Mucosa of rectum (tissue), 2 donors: Measurements from ENCODE around the gene RFK.

Experiments
- H3K27ac ChIP-seq, 2 donors: one replicate each; pipeline ENCODE4 v1.7.0; 2013; ENCODE audit warnings: inconsistent platforms in 2 of 2, low read depth in 2 of 2, low read length in 2 of 2
- H3K27me3 ChIP-seq, 2 donors: one replicate each; pipeline ENCODE4 v1.7.0; 2013; ENCODE audit warnings: low read length in 2 of 2; ENCODE audit not compliant: control insufficient read depth in 2 of 2, insufficient read depth in 2 of 2
- H3K36me3 ChIP-seq, 2 donors: one replicate each; pipeline ENCODE4 v1.7.0; 2013; ENCODE audit warnings: low read length in 2 of 2; ENCODE audit not compliant: control insufficient read depth in 2 of 2, insufficient read depth in 2 of 2
- H3K4me1 ChIP-seq, 2 donors: one replicate each; pipeline ENCODE4 v1.7.0; 2013; ENCODE audit warnings: low read length in 2 of 2, mild to moderate bottlenecking in 1 of 2; ENCODE audit not compliant: control insufficient read depth in 2 of 2, insufficient read depth in 2 of 2
- H3K4me3 ChIP-seq, 2 donors: one replicate each; pipeline ENCODE4 v1.7.0; 2013; ENCODE audit warnings: low read length in 2 of 2
- H3K9ac ChIP-seq, 2 donors: one replicate each; pipeline ENCODE4 v1.7.0; 2013; ENCODE audit warnings: low read length in 2 of 2, low read depth in 1 of 2, mild to moderate bottlenecking in 1 of 2
- H3K9me3 ChIP-seq, 2 donors: one replicate each; pipeline ENCODE4 v1.7.0; 2013; ENCODE audit warnings: low read length in 2 of 2; ENCODE audit not compliant: control insufficient read depth in 2 of 2
- donor health status: healthy.
- donor health status: Normal muscosa, but diverticular disease.

RFK gene

GRCh38 chr9:76359365-76359764, 34.9 kb downstream of the RFK start:
- H3K9ac ChIP-seq, result no peak overlapping the region
- no peak overlapping the region for H3K4me3 ChIP-seq
- H3K36me3 ChIP-seq, result peaks cover 0 to 3% of the 10 kb centered on the region in 2 donors
- no peaks in the 10 kb centered on the region for H3K27me3 ChIP-seq
- no peak overlapping the region for H3K27ac ChIP-seq
- peaks cover 2 to 7% of the 10 kb centered on the region in 2 donors for H3K4me1 ChIP-seq
- no peaks in the 10 kb centered on the region for H3K9me3 ChIP-seq

- Histone ChIP-seq H3K4me3 (no peak overlapping the region), H3K9me3 (no peaks in the 10 kb centered on the region), H3K27ac (no peak overlapping the region), H3K36me3 (peaks cover 4 to 6% of the 10 kb centered on the region in 2 donors), H3K9ac (no peak overlapping the region), H3K27me3 (no peaks in the 10 kb centered on the region), H3K4me1 (peaks cover 2 to 6% of the 10 kb centered on the region in 2 donors)
Measured at GRCh38 chr9:76358628-76359280, 35.5 kb downstream of the RFK start.

- no peaks in the 10 kb centered on the region for H3K27me3 ChIP-seq
- H3K4me3 ChIP-seq, result no peak overlapping the region
- peaks cover 4 to 6% of the 10 kb centered on the region in 2 donors for H3K36me3 ChIP-seq
- H3K9me3 ChIP-seq, result no peaks in the 10 kb centered on the region
- no peaks in the 10 kb centered on the region for H3K4me1 ChIP-seq
- no peak overlapping the region for H3K27ac ChIP-seq
- no peak overlapping the region for H3K9ac ChIP-seq
Measured at GRCh38 chr9:76357555-76357954, 36.7 kb downstream of the RFK start.

GRCh38 chr9:76355886-76356285, 38.3 kb downstream of the RFK start:
- Histone ChIP-seq H3K9me3 (no peaks in the 10 kb centered on the region), H3K36me3 (peaks cover 4 to 6% of the 10 kb centered on the region in 2 donors), H3K4me3 (no peak overlapping the region), H3K27me3 (no peaks in the 10 kb centered on the region), H3K27ac (no peak overlapping the region), H3K4me1 (no peaks in the 10 kb centered on the region), H3K9ac (no peak overlapping the region)

GRCh38 chr9:76354221-76354620, 40.0 kb downstream of the RFK start:
- Histone ChIP-seq H3K9me3 (no peaks in the 10 kb centered on the region), H3K27ac (no peak overlapping the region), H3K9ac (no peak overlapping the region), H3K4me1 (no peaks in the 10 kb centered on the region), H3K36me3 (peaks cover 4 to 6% of the 10 kb centered on the region in 2 donors), H3K27me3 (no peaks in the 10 kb centered on the region), H3K4me3 (no peak overlapping the region)

- Histone ChIP-seq H3K9me3 (no peaks in the 10 kb centered on the region), H3K9ac (no peak overlapping the region), H3K27me3 (no peaks in the 10 kb centered on the region), H3K4me3 (no peak overlapping the region), H3K27ac (no peak overlapping the region), H3K4me1 (no peaks in the 10 kb centered on the region), H3K36me3 (peaks cover 3 to 4% of the 10 kb centered on the region in 2 donors)
Measured at GRCh38 chr9:76353280-76353679, 40.9 kb downstream of the RFK start.

GRCh38 chr9:76352026-76352620, 42.1 kb downstream of the RFK start:
- H3K36me3 ChIP-seq, result peaks cover 3 to 4% of the 10 kb centered on the region in 2 donors
- H3K9me3 ChIP-seq, result no peaks in the 10 kb centered on the region
- no peak overlapping the region for H3K27ac ChIP-seq
- no peak overlapping the region for H3K9ac ChIP-seq
- no peaks in the 10 kb centered on the region for H3K27me3 ChIP-seq
- no peak overlapping the region for H3K4me3 ChIP-seq
- no peaks in the 10 kb centered on the region for H3K4me1 ChIP-seq

GRCh38 chr9:76351006-76351405, 43.2 kb downstream of the RFK start:
- Histone ChIP-seq H3K9me3 (no peaks in the 10 kb centered on the region), H3K27ac (no peak overlapping the region), H3K27me3 (no peaks in the 10 kb centered on the region), H3K9ac (no peak overlapping the region), H3K4me1 (no peaks in the 10 kb centered on the region), H3K4me3 (no peak overlapping the region), H3K36me3 (peaks cover 3 to 4% of the 10 kb centered on the region in 2 donors)

GRCh38 chr9:76349865-76350264, 44.4 kb downstream of the RFK start:
- H3K36me3 ChIP-seq, result peaks cover 3 to 4% of the 10 kb centered on the region in 2 donors
- H3K9me3 ChIP-seq, result no peaks in the 10 kb centered on the region
- no peak overlapping the region for H3K4me3 ChIP-seq
- no peaks in the 10 kb centered on the region for H3K27me3 ChIP-seq
- no peak overlapping the region for H3K9ac ChIP-seq
- H3K4me1 ChIP-seq, result no peaks in the 10 kb centered on the region
- no peak overlapping the region for H3K27ac ChIP-seq

- H3K9ac ChIP-seq, result no peak overlapping the region
- H3K9me3 ChIP-seq, result no peaks in the 10 kb centered on the region
- no peak overlapping the region for H3K4me3 ChIP-seq
- no peaks in the 10 kb centered on the region for H3K27me3 ChIP-seq
- no peak overlapping the region for H3K27ac ChIP-seq
- no peaks in the 10 kb centered on the region for H3K4me1 ChIP-seq
- H3K36me3 ChIP-seq, result peaks cover 0 to 5% of the 10 kb centered on the region in 2 donors
Measured at GRCh38 chr9:76342858-76343257, 51.4 kb downstream of the RFK start.
